IMR-90 (cell line): ENCODE measurements around the gene MX1. TPM values are rescaled to one million over a fixed set of nuclear protein-coding genes. Genes with fewer than 3 reads are reported as not detected.

Source experiments
- ATAC-seq: fragments of 200-7000 bp; cut with Tn5 transposase; 2 replicates; pipeline ENCODE4 v1.9.1; 2020; ENCODE audit warnings: low read depth, mild to moderate bottlenecking, moderate library complexity
- BruUV-seq: library from RNA; stranded (reverse); fragments of 400-500 nt; replicated peaks from 2 replicates; lab custom pipeline; 2021; lab: Mats Ljungman, UMichigan
- CTCF ChIA-PET: fragments of 300-600 bp; formaldehyde crosslinking; extraction: SDS; loops from one replicate; lab custom pipeline; 2021; ENCODE audit warnings: antibody characterized with exemption; lab: Yijun Ruan, JAX
- POLR2A ChIA-PET: fragments of 300-600 bp; sonication (Branson Sonifier 250); formaldehyde crosslinking; loops from one replicate; lab custom pipeline; 2022; ENCODE audit warnings: antibody characterized with exemption; ENCODE audit not compliant: unreplicated experiment; lab: Charles Lee
- DNase-seq: peaks from one replicate; pipeline ENCODE4 v3.0.0; 2013
- H2AFZ ChIP-seq: replicated peaks from 2 replicates; pipeline ENCODE3; 2013; ENCODE audit warnings: low read length, mild to moderate bottlenecking; ENCODE audit not compliant: poor library complexity
- H2AK5ac ChIP-seq: 2 replicates; pipeline ENCODE4 v1.6.1; 2013; ENCODE audit warnings: low read depth, low read length, inconsistent platforms
- H2AK9ac ChIP-seq: replicated peaks from 2 replicates; pipeline ENCODE3; 2013; ENCODE audit warnings: mild to moderate bottlenecking, low read depth, low read length, moderate library complexity; ENCODE audit not compliant: poor library complexity
- H2BK120ac ChIP-seq: 2 replicates; pipeline ENCODE4 v1.6.1; 2013; ENCODE audit warnings: low read depth, low read length, inconsistent platforms
- H2BK15ac ChIP-seq: 3 replicates; pipeline ENCODE4 v1.6.1; 2013; ENCODE audit warnings: low read depth, low read length, inconsistent platforms
- H2BK20ac ChIP-seq: 2 replicates; pipeline ENCODE4 v1.6.1; 2013; ENCODE audit warnings: low read depth, mild to moderate bottlenecking, inconsistent platforms, low read length, moderate library complexity
- H2BK5ac ChIP-seq: 2 replicates; pipeline ENCODE4 v1.6.1; 2013; ENCODE audit warnings: mild to moderate bottlenecking, low read depth, low read length, inconsistent platforms; ENCODE audit not compliant: poor library complexity, severe bottlenecking
- H3K14ac ChIP-seq: replicated peaks from 2 replicates; pipeline ENCODE4 v1.6.1; 2013; ENCODE audit warnings: low read depth, low read length, inconsistent platforms
- H3K18ac ChIP-seq: 2 replicates; pipeline ENCODE4 v1.6.1; 2013; ENCODE audit warnings: low read depth, low read length, control low read depth
- H3K23ac ChIP-seq: 2 replicates; pipeline ENCODE4 v1.6.1; 2013; ENCODE audit warnings: low read depth, low read length, inconsistent platforms
- H3K27ac ChIP-seq: 2 replicates; pipeline ENCODE4 v1.5.1; 2013; ENCODE audit warnings: mild to moderate bottlenecking, control low read depth, low read length; ENCODE audit not compliant: insufficient read depth
- H3K27me3 ChIP-seq: 2 replicates; pipeline ENCODE4 v1.6.1; 2013; ENCODE audit warnings: low read length; ENCODE audit not compliant: control insufficient read depth, insufficient read depth
- H3K36me3 ChIP-seq: 2 replicates; pipeline ENCODE4 v1.6.1; 2013; ENCODE audit warnings: low read length, mixed read lengths; ENCODE audit not compliant: control insufficient read depth, insufficient read depth
- H3K4ac ChIP-seq: 2 replicates; pipeline ENCODE4 v1.6.1; 2013; ENCODE audit warnings: low read depth, low read length, inconsistent platforms
- H3K4me1 ChIP-seq: 2 replicates; pipeline ENCODE4 v1.6.1; 2013; ENCODE audit warnings: low read length, mixed read lengths; ENCODE audit not compliant: control insufficient read depth, insufficient read depth
- H3K4me2 ChIP-seq: 2 replicates; pipeline ENCODE4 v1.6.1; 2013; ENCODE audit warnings: low read depth, mild to moderate bottlenecking, control low read depth, low read length, moderate library complexity
- H3K4me3 ChIP-seq: 2 replicates; pipeline ENCODE4 v1.5.1; 2013; ENCODE audit warnings: low read depth, mild to moderate bottlenecking, control low read depth, low read length, moderate library complexity; ENCODE audit not compliant: insufficient read depth
- H3K56ac ChIP-seq: 2 replicates; pipeline ENCODE4 v1.6.1; 2013; ENCODE audit warnings: low read length, inconsistent platforms; ENCODE audit not compliant: insufficient read depth; ENCODE audit errors: extremely low read depth
- H3K79me1 ChIP-seq, 2 experiments: 2 replicates each; pipeline ENCODE4 v1.6.1; 2013; ENCODE audit warnings: low read length in 2 of 2, inconsistent platforms in 1 of 2, low read depth in 1 of 2
- H3K9ac ChIP-seq: 2 replicates; pipeline ENCODE4 v1.6.1; 2013; ENCODE audit warnings: low read depth, low read length, control low read depth
- H3K9me1 ChIP-seq: 2 replicates; pipeline ENCODE4 v1.6.1; 2013; ENCODE audit warnings: low read length, inconsistent platforms; ENCODE audit not compliant: insufficient read depth
- H3K9me3 ChIP-seq: 2 replicates; pipeline ENCODE4 v1.6.1; 2013; ENCODE audit warnings: low read length; ENCODE audit not compliant: control insufficient read depth, insufficient read depth
- H4K20me1 ChIP-seq: 2 replicates; pipeline ENCODE4 v1.6.1; 2013; ENCODE audit warnings: low read length, inconsistent platforms; ENCODE audit not compliant: insufficient read depth
- H4K5ac ChIP-seq: 2 replicates; pipeline ENCODE4 v1.6.1; 2013; ENCODE audit warnings: mild to moderate bottlenecking, low read depth, low read length, control low read depth
- H4K8ac ChIP-seq, 2 experiments: 2 replicates each; pipeline ENCODE4 v1.6.1; 2013; ENCODE audit warnings: low read depth in 2 of 2, low read length in 2 of 2, control low read depth in 1 of 2, inconsistent platforms in 1 of 2
- H4K91ac ChIP-seq: 2 replicates; pipeline ENCODE4 v1.6.1; 2013; ENCODE audit warnings: low read depth, low read length, inconsistent platforms; ENCODE audit not compliant: insufficient read depth
- BHLHE40 ChIP-seq: fragments of 150-350 bp; IDR thresholded peaks from 2 replicates; pipeline ENCODE4 v1.6.1; 2016; ENCODE audit warnings: mild to moderate bottlenecking, low read depth, low read length
- CEBPB ChIP-seq: IDR thresholded peaks from 2 replicates; pipeline ENCODE4 v1.6.1; 2012; ENCODE audit warnings: low read depth, low read length, improper control_type of control experiment
- CHD1 ChIP-seq: IDR thresholded peaks from 2 replicates; pipeline ENCODE4 v1.6.1; 2012; ENCODE audit warnings: low read depth, low read length, improper control_type of control experiment
- FOS ChIP-seq: fragments of 150-350 bp; IDR thresholded peaks from 2 replicates; pipeline ENCODE4 v1.6.1; 2016; ENCODE audit warnings: low read depth, low read length
- MAZ ChIP-seq: IDR thresholded peaks from 2 replicates; pipeline ENCODE4 v1.6.1; 2012; ENCODE audit warnings: low read depth, mild to moderate bottlenecking, low read length, improper control_type of control experiment, moderate library complexity, borderline replicate concordance
- NFE2L2 ChIP-seq: fragments of 150-350 bp; IDR thresholded peaks from 2 replicates; pipeline ENCODE4 v1.6.1; 2016; ENCODE audit warnings: low read depth, mild to moderate bottlenecking, low read length
- RAD21 ChIP-seq: IDR thresholded peaks from 2 replicates; pipeline ENCODE4 v1.6.1; 2012; ENCODE audit warnings: low read length, improper control_type of control experiment
- SMC3 ChIP-seq: fragments of 150-350 bp; IDR thresholded peaks from 2 replicates; pipeline ENCODE4 v1.6.1; 2016; ENCODE audit warnings: low read depth, mild to moderate bottlenecking, antibody characterized with exemption, low read length, moderate library complexity
- WGBS, 2 experiments: methylation state at CpG; one replicate each; pipeline versions ENCODE4 v1.1.5 to v1.1.7; 2013; ENCODE audit warnings: missing lambda C conversion rate in 2 of 2; ENCODE audit not compliant: insufficient read length in 1 of 2; ENCODE audit errors: extremely low coverage in 2 of 2; 5-methylcytosine and 5-hydroxymethylcytosine counted together
- dilution Hi-C: fragments of 300-500 bp; cut with HindIII; formaldehyde crosslinking; loops from one replicate; pipeline ENCODE4 v1.14.3; 2018; ENCODE audit warnings: low sequenced_read_pairs; ENCODE audit not compliant: unreplicated experiment
- in situ Hi-C: fragments of 300-500 bp; cut with MboI; formaldehyde crosslinking; loops from 3 replicates; pipeline ENCODE4 v1.14.3; 2019; ENCODE audit warnings: low sequenced_read_pairs, inconsistent platforms, mixed read lengths
- intact Hi-C: fragments of 100-400 bp; cut with micrococcal nuclease; formaldehyde crosslinking; loops from 2 replicates; pipeline ENCODE4 v1.10.0; 2022
- polyA plus RNA-seq, 3 experiments: library from polyadenylated mRNA; depleted of rRNA; stranded (reverse); fragments of >200 nt; gene quantifications; 2 replicates each; pipeline ENCODE4 v1.2.3, GENCODE V29; 2012; ENCODE audit warnings: low replicate concordance in 1 of 3
- total RNA-seq: library from RNA; depleted of rRNA; stranded (reverse); fragments of >200 nt; gene quantifications from 2 replicates; pipeline ENCODE4 v1.2.3, GENCODE V29; 2012
- TF ChIP-seq, protein P1 (sequence below): fragments of 150-350 bp; IDR thresholded peaks from 2 replicates; pipeline ENCODE4 v1.6.1; 2017; ENCODE audit warnings: mild to moderate bottlenecking, antibody characterized with exemption, low read length, low read depth
- TF ChIP-seq, protein P2 (sequence below): conservative IDR thresholded peaks from 2 replicates; pipeline ENCODE4 v1.5.1; 2012; ENCODE audit warnings: mild to moderate bottlenecking, low read depth, low read length, improper control_type of control experiment

Gene MX1
- total and polyA plus RNA-seq, 2 of the 4 experiments (the other 2 are of a cell fraction): 1.0 to 2.5 TPM

- POLR2A ChIA-PET: no interaction called here
- intact Hi-C loops: no loop called here
Observed at GRCh38 chr21:41494242-41494641, 68.2 kb downstream of the MX1 start.

More at GRCh38 chr21:41494242-41494641, 68.2 kb downstream of the MX1 start:
- Histone ChIP-seq H2BK15ac (no peak overlapping the region), H4K20me1 (no peaks in the 10 kb centered on the region), H3K23ac (no peak overlapping the region), H3K14ac (no peak overlapping the region), H4K5ac (no peak overlapping the region), H3K9ac (no peak overlapping the region), H3K4me2 (no peak overlapping the region), H3K79me1 (no peaks in the 10 kb centered on the region), H3K4me3 (no peak overlapping the region), H3K56ac (no peak overlapping the region), H3K9me3 (no peaks in the 10 kb centered on the region), H3K36me3 (no peaks in the 10 kb centered on the region), H3K4ac (no peak overlapping the region), H3K4me1 (no peaks in the 10 kb centered on the region), H2AFZ (no peak overlapping the region), H4K8ac (no peak overlapping the region), H3K9me1 (no peaks in the 10 kb centered on the region), H4K91ac (no peak overlapping the region), H3K18ac (no peak overlapping the region), H2BK120ac (no peak overlapping the region), H2BK20ac (no peak overlapping the region), H2AK9ac (no peak overlapping the region), H2BK5ac (no peak overlapping the region), H3K27me3 (peaks cover 14% of the 10 kb centered on the region), H3K27ac (no peak overlapping the region), H2AK5ac (no peak overlapping the region)
- in situ Hi-C loops: no loop called here
- TF ChIP-seq MAZ: no peak
- no peak for TF ChIP-seq CEBPB
- TF ChIP-seq CHD1: no peak
- no peak for TF ChIP-seq NFE2L2
- TF ChIP-seq RAD21: no peak
- TF ChIP-seq, protein P1, sequence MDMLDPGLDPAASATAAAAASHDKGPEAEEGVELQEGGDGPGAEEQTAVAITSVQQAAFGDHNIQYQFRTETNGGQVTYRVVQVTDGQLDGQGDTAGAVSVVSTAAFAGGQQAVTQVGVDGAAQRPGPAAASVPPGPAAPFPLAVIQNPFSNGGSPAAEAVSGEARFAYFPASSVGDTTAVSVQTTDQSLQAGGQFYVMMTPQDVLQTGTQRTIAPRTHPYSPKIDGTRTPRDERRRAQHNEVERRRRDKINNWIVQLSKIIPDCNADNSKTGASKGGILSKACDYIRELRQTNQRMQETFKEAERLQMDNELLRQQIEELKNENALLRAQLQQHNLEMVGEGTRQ: no peak
- no peak for TF ChIP-seq FOS
- TF ChIP-seq, protein P2, sequence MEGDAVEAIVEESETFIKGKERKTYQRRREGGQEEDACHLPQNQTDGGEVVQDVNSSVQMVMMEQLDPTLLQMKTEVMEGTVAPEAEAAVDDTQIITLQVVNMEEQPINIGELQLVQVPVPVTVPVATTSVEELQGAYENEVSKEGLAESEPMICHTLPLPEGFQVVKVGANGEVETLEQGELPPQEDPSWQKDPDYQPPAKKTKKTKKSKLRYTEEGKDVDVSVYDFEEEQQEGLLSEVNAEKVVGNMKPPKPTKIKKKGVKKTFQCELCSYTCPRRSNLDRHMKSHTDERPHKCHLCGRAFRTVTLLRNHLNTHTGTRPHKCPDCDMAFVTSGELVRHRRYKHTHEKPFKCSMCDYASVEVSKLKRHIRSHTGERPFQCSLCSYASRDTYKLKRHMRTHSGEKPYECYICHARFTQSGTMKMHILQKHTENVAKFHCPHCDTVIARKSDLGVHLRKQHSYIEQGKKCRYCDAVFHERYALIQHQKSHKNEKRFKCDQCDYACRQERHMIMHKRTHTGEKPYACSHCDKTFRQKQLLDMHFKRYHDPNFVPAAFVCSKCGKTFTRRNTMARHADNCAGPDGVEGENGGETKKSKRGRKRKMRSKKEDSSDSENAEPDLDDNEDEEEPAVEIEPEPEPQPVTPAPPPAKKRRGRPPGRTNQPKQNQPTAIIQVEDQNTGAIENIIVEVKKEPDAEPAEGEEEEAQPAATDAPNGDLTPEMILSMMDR: no peak
- TF ChIP-seq BHLHE40: no peak
- no peak for TF ChIP-seq SMC3
- ATAC-seq: no peak
- CTCF ChIA-PET: no interaction called here
- 82% methylated on average over 2 of the region's 16 CpGs; no CpG with 5 or more reads in 1 of the 2 experiments for WGBS, 2 experiments
- DNase-seq: no peak
- dilution Hi-C loops: no loop called here
- no TSS peak for BruUV-seq
